ENCODE data around the gene IHH. TPM values are rescaled to one million over a fixed set of nuclear protein-coding genes. Genes with fewer than 3 reads are reported as not detected.
A peak's percentile ranks its signal among the peaks of the same experiment; 100 is the strongest.

Gene IHH
- total and polyA plus RNA-seq, 9 of the 15 experiments (the other 6 are each of a cell fraction or from before 2014, with no cell fraction given), result 0.07 TPM; not detected in 8

- FAIRE-seq, result no peak
- POLR2A ChIA-PET, result interaction anchor here (0.5 to 0.8 kb wide), 4 partner anchors 13 to 455 kb away, joined by 3 to 4 read pairs (median 3); no protein-coding TSS in a partner anchor
- TF ChIP-seq ADNP (tag; IDR thresholded peaks at IDR 0.05) (no peak), ZNF766 (CRISPR knock-in tag; conservative IDR thresholded peaks at IDR 0.05) (0 out of 2 replicates have a peak, but pooled peaks have one; percentile 37), MIER1 (IDR thresholded peaks at IDR 0.05; ENCODE audit: low read depth) (peak; percentile 94), EHMT2 (IDR thresholded peaks at IDR 0.05) (peak; percentile 98), MTA3 (IDR thresholded peaks at IDR 0.05; ENCODE audit: borderline replicate concordance) (no peak), TAF1 (IDR thresholded peaks at IDR 0.05; ENCODE audit: control insufficient read depth, extremely low read depth, insufficient read depth, low read length, severe bottlenecking) (no peak), MYNN (IDR thresholded peaks at IDR 0.05) (no peak), MYNN (CRISPR knock-in tag; IDR thresholded peaks at IDR 0.05) (no peak), SREBF2 (CRISPR knock-in tag; IDR thresholded peaks at IDR 0.05) (no peak), RCOR1 (IDR thresholded peaks at IDR 0.05; ENCODE audit: borderline replicate concordance in 1 of 2, low read depth in 2 of 2, low read length in 2 of 2) (0 out of 4 replicates have a peak, but pooled peaks of 1 of the 2 experiments have one; percentile 23), RBFOX2 (IDR thresholded peaks at IDR 0.05; ENCODE audit: low read depth, low read length) (no peak), EP300 (IDR thresholded peaks at IDR 0.05; ENCODE audit: low read length) (no peak), ARID4B (CRISPR knock-in tag; IDR thresholded peaks at IDR 0.05) (peak; percentile 64), ZNF444 (CRISPR knock-in tag; IDR thresholded peaks at IDR 0.05) (no peak), SNIP1 (IDR thresholded peaks at IDR 0.05; ENCODE audit: low read depth) (no peak), CCAR2 (IDR thresholded peaks at IDR 0.05; ENCODE audit: low read depth, low read length) (no peak), NCOR1 (IDR thresholded peaks at IDR 0.05) (no peak), RNF219 (CRISPR knock-in tag; IDR thresholded peaks at IDR 0.05) (no peak)
These were observed 14.7 kb downstream of the IHH start for GRCh38 chr2:219045937-219046550.

More at GRCh38 chr2:219045937-219046550, 14.7 kb downstream of the IHH start:
- in situ Hi-C loops (cut with MboI) (no loop called here), intact Hi-C loops (cut with micrococcal nuclease) (no loop called here)
- Histone ChIP-seq H3K9me1 (ENCODE audit: control insufficient read depth, insufficient read depth, low read length) (peaks cover 3% of the 10 kb centered on the region), H3K9me3 (replicated peaks; ENCODE audit: control insufficient read depth, insufficient read depth, low read depth, low read length) (no peaks in the 10 kb centered on the region), H3K79me2 (ENCODE audit: control insufficient read depth, insufficient read depth, low read length) (no peaks in the 10 kb centered on the region), H3K9ac (ENCODE audit: insufficient read depth in 1 of 2, low read depth in 2 of 2, low read length in 2 of 2) (no peak overlapping the region), H3K36me3 (ENCODE audit: control insufficient read depth, insufficient read depth, low read length) (no peaks in the 10 kb centered on the region), H3K4me2 (ENCODE audit: insufficient read depth, low read length) (no peak overlapping the region), H3K27me3 (ENCODE audit: control insufficient read depth in 2 of 2, insufficient read depth in 2 of 2, low read length in 2 of 2) (peaks cover 3 to 15% of the 10 kb centered on the region in 2 experiments; a peak in 3 of 5 replicates), H4K20me1 (replicated peaks; ENCODE audit: control insufficient read depth, insufficient read depth, low read length) (no peaks in the 10 kb centered on the region), H3K4me1 (replicated peaks in 1 of 2; ENCODE audit: control insufficient read depth in 2 of 2, insufficient read depth in 2 of 2, low read length in 2 of 2) (no peaks in the 10 kb centered on the region), H3K4me3 (no peak overlapping the region), H2AFZ (ENCODE audit: low read depth, low read length) (no peak overlapping the region), H3K27ac (ENCODE audit: extremely low read depth, low read depth, low read length) (no peak overlapping the region)
- BruUV-seq (replicated peaks), result no TSS peak
- DNase-seq (ENCODE audit: extremely low read depth in 1 of 4, low spot score in 3 of 4) (peak; percentile 42 to 62 (median 48)), ATAC-seq (peak; percentile 89)
- CTCF ChIA-PET (ENCODE audit: low intra/inter-chr PET ratio), result no interaction called here
- WGBS (ENCODE audit: insufficient coverage, low coverage, missing lambda C conversion rate), result 7% methylated on average over 6 of the region's 6 CpGs
